HepG2 (cell line): ENCODE data around the gene ULK4. TPM values are rescaled to one million over a fixed set of nuclear protein-coding genes. Genes with fewer than 3 reads are reported as not detected.
A peak's percentile ranks its signal among the peaks of the same experiment; 100 is the strongest.

Experiments used
- ATF5 ChIP-seq: sonication (generic); formaldehyde crosslinking; IDR thresholded peaks from 2 replicates; pipeline ENCODE4 v1.4.0; 2020; ENCODE audit warnings: mild to moderate bottlenecking, low read depth, missing genetic modification reagents
- FOSL1 ChIP-seq: sonication (generic); formaldehyde crosslinking; IDR thresholded peaks from 2 replicates; pipeline ENCODE4 v1.9.0; 2021; ENCODE audit warnings: missing genetic modification reagents, borderline replicate concordance
- GLI4 ChIP-seq: sonication (generic); formaldehyde crosslinking; IDR thresholded peaks from 2 replicates; pipeline ENCODE4 v1.5.1; 2020; ENCODE audit warnings: missing genetic modification reagents, mild to moderate bottlenecking, moderate library complexity, borderline replicate concordance
- HDAC1 ChIP-seq: sonication (generic); formaldehyde crosslinking; IDR thresholded peaks from 2 replicates; pipeline ENCODE4 v1.5.1; 2020; ENCODE audit warnings: mild to moderate bottlenecking, missing genetic modification reagents
- HHEX ChIP-seq: IDR thresholded peaks from 2 replicates; pipeline ENCODE4 v1.6.1; 2016; ENCODE audit warnings: control low read depth
- KDM5A ChIP-seq: fragments of 200-600 bp; sonication (generic); IDR thresholded peaks from 2 replicates; pipeline ENCODE4 v1.7.0; 2018; ENCODE audit warnings: antibody characterized with exemption, mild to moderate bottlenecking, low read length, borderline replicate concordance
- MLXIP ChIP-seq: sonication (generic); formaldehyde crosslinking; IDR thresholded peaks from 2 replicates; pipeline ENCODE4 v1.9.0; 2021; ENCODE audit warnings: missing genetic modification reagents, borderline replicate concordance
- NFAT5 ChIP-seq: sonication (generic); formaldehyde crosslinking; IDR thresholded peaks from 2 replicates; pipeline ENCODE4 v1.4.0; 2020; ENCODE audit warnings: missing genetic modification reagents
- NFIC ChIP-seq: IDR thresholded peaks from 2 replicates; pipeline ENCODE4 v1.6.1; 2012; ENCODE audit warnings: mild to moderate bottlenecking, low read length, inconsistent platforms
- RFX1 ChIP-seq: fragments of 450-650 bp; IDR thresholded peaks from 2 replicates; pipeline ENCODE4 v1.6.1; 2017
- SP4 ChIP-seq: sonication (generic); formaldehyde crosslinking; IDR thresholded peaks from 2 replicates; pipeline ENCODE4 v1.8.1; 2023; ENCODE audit warnings: mild to moderate bottlenecking, missing genetic modification reagents
- TBX3 ChIP-seq: fragments of 450-650 bp; IDR thresholded peaks from 2 replicates; pipeline ENCODE4 v1.6.1; 2017; ENCODE audit warnings: antibody characterized with exemption, mild to moderate bottlenecking, inconsistent platforms, borderline replicate concordance
- ZMYM4 ChIP-seq: sonication (generic); formaldehyde crosslinking; IDR thresholded peaks from 2 replicates; pipeline ENCODE4 v1.8.1; 2023; ENCODE audit warnings: mild to moderate bottlenecking, missing genetic modification reagents
- ZNF282 ChIP-seq: fragments of 450-650 bp; IDR thresholded peaks from 2 replicates; pipeline ENCODE4 v1.6.1; 2018; ENCODE audit not compliant: partially characterized antibody
- ZNF543 ChIP-seq: sonication (generic); formaldehyde crosslinking; IDR thresholded peaks from 2 replicates; pipeline ENCODE4 v1.4.0; 2020; ENCODE audit warnings: mild to moderate bottlenecking, missing genetic modification reagents
- ZNF674 ChIP-seq: sonication (generic); formaldehyde crosslinking; IDR thresholded peaks from 2 replicates; pipeline ENCODE4 v1.5.0; 2020; ENCODE audit warnings: low read depth, mild to moderate bottlenecking, missing genetic modification reagents
- ZNF879 ChIP-seq: sonication (generic); formaldehyde crosslinking; IDR thresholded peaks from 2 replicates; pipeline ENCODE4 v1.8.1; 2023; ENCODE audit warnings: missing genetic modification reagents
- polyA plus RNA-seq, 8 experiments: library from polyadenylated mRNA; depleted of rRNA in 3 of 8; stranded (reverse) in 7 of 8; unstranded in 1 of 8; fragments of >200 nt; fragmentation: Illumina TruSeq in 4 of 8; extraction: Trizol in 4 of 8; gene quantifications; 2 replicates each; pipeline versions ENCODE4 v1.2.1 to v1.2.3, GENCODE V29; 2011 to 2016; ENCODE audit warnings: low read depth in 4 of 8, missing spikeins in 1 of 8, mixed read lengths in 1 of 8; ENCODE audit not compliant: insufficient read depth in 1 of 8
- total RNA-seq, 5 experiments: library from RNA; depleted of rRNA; stranded (reverse); fragments of >200 nt; fragmentation: Illumina TruSeq; extraction: Trizol; gene quantifications; 2 replicates each; pipeline ENCODE4 v1.2.3, GENCODE V29; 2016; ENCODE audit warnings: low read depth in 1 of 5
- TF ChIP-seq, protein P1 (sequence below): sonication (generic); formaldehyde crosslinking; IDR thresholded peaks from 2 replicates; pipeline ENCODE4 v1.4.0; 2020; ENCODE audit warnings: missing genetic modification reagents

ULK4 gene
- total and polyA plus RNA-seq, 2 of the 13 experiments (the other 11 are each of a cell fraction or from before 2014, with no cell fraction given) = 6.7 to 11.8 TPM

DNA sequence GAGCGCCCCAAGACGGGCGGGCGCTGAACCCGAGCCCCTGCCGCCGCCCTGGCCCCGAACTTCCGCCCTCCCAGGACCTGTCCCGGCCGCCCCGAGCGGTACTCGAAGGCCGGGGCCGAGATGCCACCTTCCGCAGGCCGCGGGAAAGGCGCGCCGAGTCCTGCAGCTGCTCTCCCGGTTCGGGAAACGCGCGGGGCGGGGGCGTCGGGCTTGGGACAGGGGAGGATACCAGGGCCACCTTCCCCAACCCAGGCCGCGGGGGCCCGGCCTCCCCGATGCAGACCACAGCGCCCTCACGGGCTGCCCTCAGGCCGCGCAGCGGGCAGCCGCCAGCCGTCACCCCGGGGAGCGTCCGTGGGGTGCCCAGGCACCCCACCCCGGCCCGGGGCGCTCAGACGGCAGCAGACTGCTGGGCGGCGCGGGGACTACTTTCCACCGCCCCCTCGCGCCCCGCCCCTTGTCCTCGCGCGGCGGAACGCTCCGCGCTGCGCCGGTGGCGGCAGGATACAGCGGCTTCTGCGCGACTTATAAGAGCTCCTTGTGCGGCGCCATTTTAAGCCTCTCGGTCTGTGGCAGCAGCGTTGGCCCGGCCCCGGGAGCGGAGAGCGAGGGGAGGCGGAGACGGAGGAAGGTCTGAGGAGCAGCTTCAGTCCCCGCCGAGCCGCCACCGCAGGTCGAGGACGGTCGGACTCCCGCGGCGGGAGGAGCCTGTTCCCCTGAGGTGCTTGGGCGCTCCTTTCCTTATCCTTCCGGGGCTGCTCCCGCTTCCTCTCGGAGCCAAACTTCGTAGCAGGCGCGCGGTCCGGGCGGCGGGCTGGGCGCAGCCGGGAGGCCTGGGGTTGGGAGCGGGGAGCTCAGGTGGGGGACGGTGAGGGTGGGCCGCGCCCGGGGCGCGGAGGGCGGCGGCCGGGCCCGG, 762.7 kb downstream of the ULK4 start, which contains the start of gene CTNNB1 (continued):
- no peak for TF ChIP-seq FOSL1 (CRISPR knock-in tag)
- TF ChIP-seq, protein P1, sequence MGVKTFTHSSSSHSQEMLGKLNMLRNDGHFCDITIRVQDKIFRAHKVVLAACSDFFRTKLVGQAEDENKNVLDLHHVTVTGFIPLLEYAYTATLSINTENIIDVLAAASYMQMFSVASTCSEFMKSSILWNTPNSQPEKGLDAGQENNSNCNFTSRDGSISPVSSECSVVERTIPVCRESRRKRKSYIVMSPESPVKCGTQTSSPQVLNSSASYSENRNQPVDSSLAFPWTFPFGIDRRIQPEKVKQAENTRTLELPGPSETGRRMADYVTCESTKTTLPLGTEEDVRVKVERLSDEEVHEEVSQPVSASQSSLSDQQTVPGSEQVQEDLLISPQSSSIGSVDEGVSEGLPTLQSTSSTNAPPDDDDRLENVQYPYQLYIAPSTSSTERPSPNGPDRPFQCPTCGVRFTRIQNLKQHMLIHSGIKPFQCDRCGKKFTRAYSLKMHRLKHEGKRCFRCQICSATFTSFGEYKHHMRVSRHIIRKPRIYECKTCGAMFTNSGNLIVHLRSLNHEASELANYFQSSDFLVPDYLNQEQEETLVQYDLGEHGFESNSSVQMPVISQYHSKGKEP = peak; percentile 74; the same call in 1 of the 2 replicates
- TF ChIP-seq GLI4 = peak; percentile 53; the same call in 1 of the 2 replicates
- TF ChIP-seq HHEX (CRISPR knock-in tag) = no peak
- TF ChIP-seq ZNF543 (CRISPR knock-in tag) = peak; percentile 91
- peak; percentile 86; the same call in 1 of the 2 replicates for TF ChIP-seq NFAT5
- TF ChIP-seq ZMYM4 (CRISPR knock-in tag) = peak; percentile 100
- peak; percentile 96 for TF ChIP-seq HDAC1
- no peak for TF ChIP-seq RFX1
- TF ChIP-seq ZNF879 = peak; percentile 94
- TF ChIP-seq ZNF674 (CRISPR knock-in tag) = peak; percentile 90; the same call in 1 of the 2 replicates
- peak; percentile 71; the same call in 1 of the 2 replicates for TF ChIP-seq TBX3
- no peak for TF ChIP-seq ATF5
- peak; percentile 98 for TF ChIP-seq SP4 (CRISPR knock-in tag)
- TF ChIP-seq KDM5A = peak; percentile 28; the same call in 1 of the 2 replicates
- no peak for TF ChIP-seq ZNF282
- TF ChIP-seq NFIC = peak; percentile 22; the same call in 1 of the 2 replicates
- TF ChIP-seq MLXIP (CRISPR knock-in tag) = no peak
